HEK293 (cell line): ENCODE data around the gene SLC4A8.

Experiments used
- CTCF ChIA-PET: fragments of 350-600 bp; formaldehyde crosslinking; extraction: SDS; loops from one replicate; lab custom pipeline; 2021; ENCODE audit warnings: antibody characterized with exemption; lab: Yijun Ruan, JAX
- POLR2A ChIA-PET: fragments of 300-600 bp; formaldehyde crosslinking; extraction: SDS; loops from one replicate; lab custom pipeline; 2020; ENCODE audit warnings: antibody characterized with exemption, inconsistent platforms; lab: Yijun Ruan, JAX
- H3K27ac ChIP-seq: fragments of 200-500 bp; sonication (Bioruptor generic); 2 replicates; pipeline ENCODE4 v1.5.1; 2014; ENCODE audit warnings: low read depth, low read length, control low read depth, inconsistent platforms; ENCODE audit errors: extremely low read depth
- H3K36me3 ChIP-seq, 2 experiments: fragments of 200-500 bp in 1 of 2; sonication (Bioruptor generic) in 1 of 2; 1 replicate in 1 of 2; 2 replicates in 1 of 2; pipeline ENCODE4 v1.5.1; 2014 to 2017; ENCODE audit warnings: inconsistent platforms in 2 of 2, low read length in 2 of 2; ENCODE audit not compliant: control insufficient read depth in 2 of 2, insufficient read depth in 1 of 2
- H3K4me1 ChIP-seq: fragments of 200-500 bp; sonication (Bioruptor generic); 2 replicates; pipeline ENCODE4 v1.5.1; 2014; ENCODE audit warnings: mild to moderate bottlenecking, low read length, inconsistent platforms; ENCODE audit not compliant: control insufficient read depth, insufficient read depth
- H3K4me3 ChIP-seq: 2 replicates; pipeline ENCODE4 v1.5.1; 2011; ENCODE audit warnings: low read depth, mild to moderate bottlenecking, control low read depth, low read length, moderate library complexity
- H3K9me3 ChIP-seq: fragments of 200-500 bp; sonication (Bioruptor generic); 2 replicates; pipeline ENCODE4 v1.5.1; 2014; ENCODE audit warnings: low read depth, low read length, inconsistent platforms; ENCODE audit not compliant: control insufficient read depth, insufficient read depth
- KLF9 ChIP-seq: fragments of 450-650 bp; formaldehyde crosslinking; IDR thresholded peaks from 2 replicates; pipeline ENCODE4 v1.5.1; 2016; ENCODE audit warnings: missing biosample characterization, missing genetic modification characterization, low read depth
- MEIS1 ChIP-seq: sonication (generic); formaldehyde crosslinking; IDR thresholded peaks from 2 replicates; pipeline ENCODE4 v1.8.1; 2022; ENCODE audit warnings: missing genetic modification reagents, mild to moderate bottlenecking, borderline replicate concordance
- SCRT2 ChIP-seq: fragments of 450-650 bp; formaldehyde crosslinking; IDR thresholded peaks from 2 replicates; pipeline ENCODE4 v1.5.1; 2016; ENCODE audit warnings: missing biosample characterization, missing genetic modification characterization
- WT1 ChIP-seq: fragments of 450-650 bp; formaldehyde crosslinking; IDR thresholded peaks from 2 replicates; pipeline ENCODE4 v1.5.1; 2016; ENCODE audit warnings: missing biosample characterization, missing genetic modification characterization
- ZFP3 ChIP-seq: fragments of 450-650 bp; formaldehyde crosslinking; IDR thresholded peaks from 2 replicates; pipeline ENCODE4 v1.5.1; 2016; ENCODE audit warnings: low read depth, missing biosample characterization, missing genetic modification characterization
- ZNF10 ChIP-seq: fragments of 450-650 bp; formaldehyde crosslinking; IDR thresholded peaks from 2 replicates; pipeline ENCODE4 v1.5.1; 2017; ENCODE audit warnings: missing biosample characterization, missing genetic modification characterization
- ZNF184 ChIP-seq: fragments of 450-650 bp; IDR thresholded peaks from 2 replicates; pipeline ENCODE4 v1.5.1; 2018; ENCODE audit warnings: missing biosample characterization, mild to moderate bottlenecking, missing genetic modification characterization
- ZNF341 ChIP-seq: fragments of 450-650 bp; formaldehyde crosslinking; IDR thresholded peaks from 2 replicates; pipeline ENCODE4; 2016; ENCODE audit warnings: low read depth, missing biosample characterization, missing genetic modification characterization
- ZNF37A ChIP-seq: fragments of 450-650 bp; IDR thresholded peaks from 2 replicates; pipeline ENCODE4 v1.5.1; 2018; ENCODE audit warnings: missing biosample characterization, missing genetic modification characterization
- ZNF391 ChIP-seq: fragments of 450-650 bp; formaldehyde crosslinking; IDR thresholded peaks from 2 replicates; pipeline ENCODE4 v1.5.1; 2016; ENCODE audit warnings: low read depth, missing biosample characterization, missing genetic modification characterization, borderline replicate concordance
- ZNF544 ChIP-seq: fragments of 450-650 bp; formaldehyde crosslinking; IDR thresholded peaks from 2 replicates; pipeline ENCODE4 v1.5.0; 2017; ENCODE audit warnings: missing biosample characterization, missing genetic modification characterization
- ZNF792 ChIP-seq: fragments of 450-650 bp; formaldehyde crosslinking; IDR thresholded peaks from 2 replicates; pipeline ENCODE4 v1.5.1; 2016; ENCODE audit warnings: missing biosample characterization, missing genetic modification characterization
- TF ChIP-seq, protein P1 (sequence below): fragments of 450-650 bp; formaldehyde crosslinking; IDR thresholded peaks from 2 replicates; pipeline ENCODE4 v1.5.1; 2017; ENCODE audit warnings: missing biosample characterization, mild to moderate bottlenecking, missing genetic modification characterization, moderate library complexity
- TF ChIP-seq, protein P2 (sequence below): sonication (generic); formaldehyde crosslinking; IDR thresholded peaks from 2 replicates; pipeline ENCODE4 v1.8.1; 2022; ENCODE audit warnings: mild to moderate bottlenecking, moderate library complexity, missing genetic modification reagents
- TF ChIP-seq, protein P3 (sequence below): fragments of 450-650 bp; formaldehyde crosslinking; IDR thresholded peaks from 2 replicates; pipeline ENCODE4 v1.5.1; 2016; ENCODE audit warnings: missing biosample characterization, missing genetic modification characterization
- TF ChIP-seq, protein P4 (sequence below): fragments of 450-650 bp; formaldehyde crosslinking; IDR thresholded peaks from 2 replicates; pipeline ENCODE4 v1.5.1; 2016; ENCODE audit warnings: missing biosample characterization, missing genetic modification characterization
- TF ChIP-seq, protein P5 (sequence below): fragments of 450-650 bp; formaldehyde crosslinking; IDR thresholded peaks from 2 replicates; pipeline ENCODE4 v1.5.1; 2017; ENCODE audit warnings: missing biosample characterization, missing genetic modification characterization

SLC4A8 gene

DNA sequence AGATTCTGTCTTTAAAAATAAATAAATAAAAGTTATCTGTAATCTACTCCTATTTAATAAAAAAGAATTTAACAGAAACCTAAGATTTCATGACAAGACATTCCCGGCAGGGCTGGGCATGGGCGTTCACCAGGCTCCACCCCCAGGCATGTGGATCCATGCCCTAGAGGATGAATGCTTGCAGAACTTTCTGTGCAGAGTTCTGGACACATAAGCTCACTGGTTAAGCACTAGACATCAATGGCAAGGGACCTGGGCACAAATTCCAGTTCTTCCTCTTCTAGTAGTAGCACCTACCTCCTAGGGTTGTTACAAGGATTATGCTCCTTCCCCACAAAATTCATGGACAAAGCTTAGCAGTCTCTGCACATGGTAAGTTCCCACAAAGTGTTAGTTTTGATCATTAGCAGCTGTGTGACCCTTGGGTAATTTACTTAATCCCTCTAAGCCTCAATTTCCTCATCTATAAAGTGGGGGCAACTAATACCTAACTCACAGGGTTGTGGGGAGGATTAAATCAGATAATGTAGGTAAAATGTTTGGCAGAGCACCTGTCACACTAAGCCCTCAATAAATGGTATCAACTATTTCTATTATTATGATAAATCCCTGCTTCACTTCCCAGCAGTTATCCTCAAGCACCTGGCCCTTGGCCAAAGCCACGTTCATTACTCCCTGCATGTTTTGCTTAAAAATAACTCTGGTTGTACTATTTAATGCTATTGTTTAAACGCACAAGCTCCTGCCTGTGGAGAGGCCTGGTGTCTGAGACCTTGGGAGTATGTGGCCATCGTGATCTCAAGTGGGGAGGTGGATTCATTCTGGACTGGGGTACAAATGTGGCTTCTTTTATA lies 43.2 kb upstream of the SLC4A8 start:
- POLR2A ChIA-PET: interaction anchor here (1.9 kb wide), 1 partner anchor 10 kb away, joined by 5 read pairs; no protein-coding TSS in a partner anchor
- peaks cover 0 to 28% of the 10 kb centered on the region in 2 experiments; a peak in 2 of 3 replicates for H3K36me3 ChIP-seq

DNA sequence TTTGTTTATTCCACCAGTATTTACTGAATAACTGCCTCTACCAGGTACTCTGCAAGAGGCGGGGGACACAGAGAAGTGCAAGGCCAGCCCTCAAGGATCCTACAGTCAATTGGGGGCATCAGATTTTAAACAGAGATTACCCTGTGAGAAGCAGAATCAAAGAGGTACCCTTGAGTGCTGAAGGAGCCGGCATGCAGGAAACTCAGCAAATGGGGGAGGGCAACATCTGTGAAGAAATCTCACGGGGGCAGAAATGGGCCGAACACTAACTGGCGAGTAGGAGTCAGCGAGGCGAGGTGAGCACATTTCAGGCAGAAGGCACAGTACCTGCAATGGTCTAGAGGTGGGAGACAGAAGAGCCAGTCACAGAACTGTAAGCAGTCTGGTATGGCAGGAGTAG lies 42.5 kb upstream of the SLC4A8 start:
- POLR2A ChIA-PET: interaction anchor here (1.9 kb wide), 1 partner anchor 11 kb away, joined by 5 read pairs; no protein-coding TSS in a partner anchor
- CTCF ChIA-PET: no interaction called here
- TF ChIP-seq ZNF341 (tag by site-specific recombination) (0 out of 2 replicates have a peak, but pooled peaks have one; percentile 28), ZNF391 (tag by site-specific recombination) (no peak)
- H3K4me1 ChIP-seq: peaks cover 19% of the 10 kb centered on the region
- H3K27ac ChIP-seq: no peak overlapping the region
- H3K4me3 ChIP-seq: no peak overlapping the region
- H3K36me3 ChIP-seq: peaks cover 0 to 21% of the 10 kb centered on the region in 2 experiments; a peak in 2 of 3 replicates
- no peaks in the 10 kb centered on the region for H3K9me3 ChIP-seq

More for the DNA sequence above, 43.2 kb upstream of the SLC4A8 start:
- peaks cover 21% of the 10 kb centered on the region for H3K4me1 ChIP-seq
- TF ChIP-seq, protein P1, sequence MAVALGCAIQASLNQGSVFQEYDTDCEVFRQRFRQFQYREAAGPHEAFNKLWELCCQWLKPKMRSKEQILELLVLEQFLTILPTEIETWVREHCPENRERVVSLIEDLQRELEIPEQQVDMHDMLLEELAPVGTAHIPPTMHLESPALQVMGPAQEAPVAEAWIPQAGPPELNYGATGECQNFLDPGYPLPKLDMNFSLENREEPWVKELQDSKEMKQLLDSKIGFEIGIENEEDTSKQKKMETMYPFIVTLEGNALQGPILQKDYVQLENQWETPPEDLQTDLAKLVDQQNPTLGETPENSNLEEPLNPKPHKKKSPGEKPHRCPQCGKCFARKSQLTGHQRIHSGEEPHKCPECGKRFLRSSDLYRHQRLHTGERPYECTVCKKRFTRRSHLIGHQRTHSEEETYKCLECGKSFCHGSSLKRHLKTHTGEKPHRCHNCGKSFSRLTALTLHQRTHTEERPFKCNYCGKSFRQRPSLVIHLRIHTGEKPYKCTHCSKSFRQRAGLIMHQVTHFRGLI (tag by site-specific recombination): no peak
- no peak for TF ChIP-seq SCRT2
- no peak for TF ChIP-seq ZNF37A (tag by site-specific recombination)
- TF ChIP-seq MEIS1 (CRISPR knock-in tag): no peak
- no peak for TF ChIP-seq ZFP3 (tag by site-specific recombination)
- TF ChIP-seq, protein P2, sequence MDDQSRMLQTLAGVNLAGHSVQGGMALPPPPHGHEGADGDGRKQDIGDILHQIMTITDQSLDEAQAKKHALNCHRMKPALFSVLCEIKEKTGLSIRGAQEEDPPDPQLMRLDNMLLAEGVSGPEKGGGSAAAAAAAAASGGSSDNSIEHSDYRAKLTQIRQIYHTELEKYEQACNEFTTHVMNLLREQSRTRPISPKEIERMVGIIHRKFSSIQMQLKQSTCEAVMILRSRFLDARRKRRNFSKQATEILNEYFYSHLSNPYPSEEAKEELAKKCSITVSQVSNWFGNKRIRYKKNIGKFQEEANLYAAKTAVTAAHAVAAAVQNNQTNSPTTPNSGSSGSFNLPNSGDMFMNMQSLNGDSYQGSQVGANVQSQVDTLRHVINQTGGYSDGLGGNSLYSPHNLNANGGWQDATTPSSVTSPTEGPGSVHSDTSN (CRISPR knock-in tag): no peak
- TF ChIP-seq ZNF544 (tag by site-specific recombination): no peak
- TF ChIP-seq ZNF184 (tag by site-specific recombination): no peak
- TF ChIP-seq, protein P3, sequence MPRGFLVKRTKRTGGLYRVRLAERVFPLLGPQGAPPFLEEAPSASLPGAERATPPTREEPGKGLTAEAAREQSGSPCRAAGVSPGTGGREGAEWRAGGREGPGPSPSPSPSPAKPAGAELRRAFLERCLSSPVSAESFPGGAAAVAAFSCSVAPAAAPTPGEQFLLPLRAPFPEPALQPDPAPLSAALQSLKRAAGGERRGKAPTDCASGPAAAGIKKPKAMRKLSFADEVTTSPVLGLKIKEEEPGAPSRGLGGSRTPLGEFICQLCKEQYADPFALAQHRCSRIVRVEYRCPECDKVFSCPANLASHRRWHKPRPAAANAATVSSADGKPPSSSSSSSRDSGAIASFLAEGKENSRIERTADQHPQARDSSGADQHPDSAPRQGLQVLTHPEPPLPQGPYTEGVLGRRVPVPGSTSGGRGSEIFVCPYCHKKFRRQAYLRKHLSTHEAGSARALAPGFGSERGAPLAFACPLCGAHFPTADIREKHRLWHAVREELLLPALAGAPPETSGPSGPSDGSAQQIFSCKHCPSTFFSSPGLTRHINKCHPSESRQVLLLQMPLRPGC (tag by site-specific recombination): no peak
- peak; percentile 59 for TF ChIP-seq WT1 (tag by site-specific recombination)
- TF ChIP-seq ZNF792: no peak
- TF ChIP-seq KLF9 (tag by site-specific recombination): no peak
- TF ChIP-seq, protein P4, sequence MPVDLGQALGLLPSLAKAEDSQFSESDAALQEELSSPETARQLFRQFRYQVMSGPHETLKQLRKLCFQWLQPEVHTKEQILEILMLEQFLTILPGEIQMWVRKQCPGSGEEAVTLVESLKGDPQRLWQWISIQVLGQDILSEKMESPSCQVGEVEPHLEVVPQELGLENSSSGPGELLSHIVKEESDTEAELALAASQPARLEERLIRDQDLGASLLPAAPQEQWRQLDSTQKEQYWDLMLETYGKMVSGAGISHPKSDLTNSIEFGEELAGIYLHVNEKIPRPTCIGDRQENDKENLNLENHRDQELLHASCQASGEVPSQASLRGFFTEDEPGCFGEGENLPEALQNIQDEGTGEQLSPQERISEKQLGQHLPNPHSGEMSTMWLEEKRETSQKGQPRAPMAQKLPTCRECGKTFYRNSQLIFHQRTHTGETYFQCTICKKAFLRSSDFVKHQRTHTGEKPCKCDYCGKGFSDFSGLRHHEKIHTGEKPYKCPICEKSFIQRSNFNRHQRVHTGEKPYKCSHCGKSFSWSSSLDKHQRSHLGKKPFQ (tag by site-specific recombination): no peak
- TF ChIP-seq, protein P5, sequence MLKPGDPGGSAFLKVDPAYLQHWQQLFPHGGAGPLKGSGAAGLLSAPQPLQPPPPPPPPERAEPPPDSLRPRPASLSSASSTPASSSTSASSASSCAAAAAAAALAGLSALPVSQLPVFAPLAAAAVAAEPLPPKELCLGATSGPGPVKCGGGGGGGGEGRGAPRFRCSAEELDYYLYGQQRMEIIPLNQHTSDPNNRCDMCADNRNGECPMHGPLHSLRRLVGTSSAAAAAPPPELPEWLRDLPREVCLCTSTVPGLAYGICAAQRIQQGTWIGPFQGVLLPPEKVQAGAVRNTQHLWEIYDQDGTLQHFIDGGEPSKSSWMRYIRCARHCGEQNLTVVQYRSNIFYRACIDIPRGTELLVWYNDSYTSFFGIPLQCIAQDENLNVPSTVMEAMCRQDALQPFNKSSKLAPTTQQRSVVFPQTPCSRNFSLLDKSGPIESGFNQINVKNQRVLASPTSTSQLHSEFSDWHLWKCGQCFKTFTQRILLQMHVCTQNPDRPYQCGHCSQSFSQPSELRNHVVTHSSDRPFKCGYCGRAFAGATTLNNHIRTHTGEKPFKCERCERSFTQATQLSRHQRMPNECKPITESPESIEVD (tag by site-specific recombination): 0 out of 2 replicates have a peak, but pooled peaks have one; percentile 49
- no peak for TF ChIP-seq ZNF10
- no peaks in the 10 kb centered on the region for H3K9me3 ChIP-seq
- H3K27ac ChIP-seq: no peak overlapping the region
- CTCF ChIA-PET: no interaction called here
- no peak overlapping the region for H3K4me3 ChIP-seq
